GM18508 (cell line): ENCODE measurements around the gene NRXN3.

Source experiments
- ATAC-seq: cut with Tn5 transposase; IDR thresholded peaks from one replicate; pipeline ENCODE4 v1.9.1; 2021; ENCODE audit warnings: moderate number of reproducible peaks; ENCODE audit not compliant: insufficient read depth, unreplicated experiment

The NRXN3 gene

DNA sequence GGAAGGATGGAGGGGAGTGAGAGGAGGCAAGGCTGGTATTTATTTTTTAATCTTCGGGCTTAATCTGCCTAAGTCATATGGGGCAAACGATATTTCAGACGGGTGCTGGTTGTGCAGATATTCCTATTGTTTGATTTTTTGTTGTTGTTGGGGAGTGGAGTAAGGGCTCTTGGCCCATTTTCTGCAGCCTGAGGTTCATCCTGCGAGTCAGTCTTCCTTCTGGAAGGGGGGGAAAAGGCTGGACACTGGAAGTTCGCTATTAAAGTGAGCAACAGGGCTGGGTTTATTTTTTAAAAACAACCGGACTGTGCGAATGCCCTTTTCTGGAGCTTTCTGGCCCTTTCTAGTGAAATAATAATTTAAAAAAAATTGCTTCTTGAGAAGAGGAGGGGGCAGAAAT lies 2.3 kb downstream of the NRXN3 start:
- ATAC-seq = no peak

DNA sequence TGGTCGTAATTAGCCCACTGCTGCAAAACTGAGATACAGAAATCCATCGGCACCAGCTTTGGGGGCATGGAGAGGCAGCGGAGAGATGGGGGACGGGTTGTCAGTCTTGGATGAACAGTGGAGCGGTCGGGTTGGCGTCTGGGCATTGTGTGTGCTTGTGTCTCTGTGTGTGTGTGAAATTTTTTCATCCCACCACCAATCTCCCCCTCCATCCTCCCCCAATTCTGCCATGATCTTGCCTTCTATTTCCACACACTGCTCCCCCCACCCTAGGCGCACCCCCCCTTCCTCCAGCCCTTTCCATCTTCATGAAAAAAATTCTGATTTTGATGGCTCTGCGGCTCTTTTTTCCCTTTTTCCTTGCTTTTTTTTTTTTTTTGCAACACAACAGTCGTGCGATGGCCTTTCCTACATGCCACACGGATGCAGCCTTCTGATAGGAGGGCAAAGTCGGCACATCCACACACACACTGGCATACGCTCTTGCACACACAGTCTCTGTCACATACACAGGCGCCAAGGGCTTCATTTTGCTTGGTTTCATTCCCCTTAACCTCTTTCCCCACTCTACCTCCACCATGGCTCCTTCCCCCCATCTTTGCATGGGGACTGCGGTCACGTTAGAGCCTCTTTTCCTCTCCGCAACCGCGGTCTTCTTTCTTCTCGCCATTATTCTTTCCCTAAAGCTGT lies 3.3 kb downstream of the NRXN3 start:
- no peak for ATAC-seq

GRCh38 chr14:78175412-78175811 lies 5.2 kb downstream of the NRXN3 start:
- no peak for ATAC-seq

DNA sequence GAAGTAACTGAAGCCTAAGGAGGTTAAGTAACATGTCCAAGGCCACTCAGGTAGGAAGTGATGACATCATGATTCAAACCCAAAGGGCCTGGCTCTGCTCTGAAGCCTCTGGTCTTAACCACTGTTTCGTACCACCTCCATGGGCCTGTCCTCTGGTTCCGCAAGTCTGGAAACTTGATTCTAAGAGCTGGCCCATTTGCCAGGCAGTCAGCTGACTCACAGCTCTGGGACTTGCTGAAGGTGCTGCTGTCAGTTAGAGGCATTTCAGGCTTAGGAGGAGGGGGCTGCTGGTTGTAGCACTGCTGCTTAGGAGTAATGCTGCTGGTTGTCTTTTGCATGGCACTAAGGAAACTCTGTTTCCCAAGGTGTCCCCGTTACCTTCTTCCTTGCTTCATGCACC lies 7.9 kb downstream of the NRXN3 start:
- ATAC-seq = no peak

DNA sequence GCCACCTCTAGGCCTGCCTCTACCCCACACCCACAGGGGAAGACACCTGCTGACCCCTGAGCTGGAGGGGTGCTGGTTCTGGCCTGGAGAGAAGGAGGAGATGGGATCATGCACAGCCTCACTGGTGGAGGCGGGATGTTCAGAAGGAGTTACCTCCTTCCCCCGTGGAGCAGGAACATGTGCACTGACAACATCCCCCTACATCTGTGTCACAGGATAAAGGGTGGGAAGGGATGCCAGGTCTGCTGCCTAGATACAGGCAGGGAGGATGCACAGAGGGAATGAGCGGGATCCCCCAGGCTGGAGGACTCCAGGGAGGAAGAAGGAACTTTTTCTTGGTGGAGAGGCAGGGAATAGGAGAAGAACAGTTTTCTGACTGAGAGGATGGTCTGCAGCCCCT lies 8.8 kb downstream of the NRXN3 start:
- no peak for ATAC-seq

GRCh38 chr14:78181270-78181669 lies 11.1 kb downstream of the NRXN3 start:
- ATAC-seq = no peak

GRCh38 chr14:78182722-78183121 lies 12.5 kb downstream of the NRXN3 start:
- no peak for ATAC-seq

GRCh38 chr14:78184157-78184556 lies 14.0 kb downstream of the NRXN3 start:
- ATAC-seq = no peak

GRCh38 chr14:78186277-78186676 lies 16.1 kb downstream of the NRXN3 start:
- no peak for ATAC-seq

DNA sequence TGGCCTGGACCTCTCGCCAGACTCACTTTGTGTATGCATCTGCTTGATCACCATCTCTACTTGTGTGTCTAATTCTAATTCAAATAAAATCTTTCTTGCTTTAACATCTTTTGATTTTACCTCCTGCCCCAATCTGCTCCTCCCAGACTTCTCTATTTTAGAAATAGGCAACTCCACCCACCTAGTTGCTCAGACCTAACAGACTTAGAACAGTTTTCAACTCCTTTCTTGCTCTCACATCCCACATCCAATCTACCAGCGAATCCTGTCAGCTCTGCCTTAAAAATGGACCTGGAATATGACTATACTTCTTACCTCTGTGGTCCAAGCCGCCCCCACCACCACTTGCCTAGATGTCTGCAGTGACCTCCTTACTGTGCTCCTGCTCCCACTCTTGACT lies 18.7 kb downstream of the NRXN3 start:
- ATAC-seq = no peak

GRCh38 chr14:78195431-78195830 lies 25.3 kb downstream of the NRXN3 start:
- no peak for ATAC-seq

GRCh38 chr14:78196323-78196722 lies 26.1 kb downstream of the NRXN3 start:
- no peak for ATAC-seq

- no peak for ATAC-seq
Measured at GRCh38 chr14:78197051-78197450, 26.9 kb downstream of the NRXN3 start.

- ATAC-seq = no peak
Measured at GRCh38 chr14:78202163-78202562, 32.0 kb downstream of the NRXN3 start.

DNA sequence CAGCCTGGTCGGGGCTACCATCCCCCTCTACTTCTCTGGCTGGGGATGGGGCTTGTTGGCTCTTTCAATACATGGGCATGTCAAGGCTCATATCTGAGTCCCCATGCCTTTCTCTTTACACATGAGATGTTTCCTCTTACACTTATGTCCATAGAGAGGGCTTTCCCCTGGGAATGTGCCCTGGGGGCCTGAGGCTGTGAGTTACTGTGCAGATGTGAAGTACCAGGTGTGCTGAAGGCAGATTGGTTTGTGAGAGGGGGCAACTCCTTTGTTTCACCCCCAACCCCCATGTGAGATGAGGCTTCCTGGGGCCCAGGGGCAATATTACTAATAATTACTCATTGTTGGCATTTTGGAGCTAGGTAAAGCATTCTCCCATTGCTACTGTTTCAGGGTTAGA lies 32.8 kb downstream of the NRXN3 start:
- ATAC-seq = no peak

DNA sequence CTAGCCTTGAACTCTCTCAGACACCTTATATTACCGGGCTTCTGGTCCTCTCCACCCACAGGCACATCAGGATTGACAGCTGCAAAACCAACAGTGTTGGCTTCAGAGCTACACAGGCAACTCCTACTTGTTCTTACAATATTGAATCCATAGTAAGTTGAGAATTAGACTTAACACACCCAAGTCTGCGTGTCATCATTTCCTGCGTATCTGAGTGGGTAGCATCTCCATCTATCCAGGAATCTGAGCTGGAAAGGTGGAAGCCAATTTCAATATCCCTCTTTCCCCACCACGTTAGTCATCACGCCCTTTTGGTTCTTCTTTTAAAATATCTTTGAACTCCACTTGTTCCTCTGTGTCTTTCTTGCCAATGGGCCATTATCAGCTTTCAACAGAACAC lies 37.2 kb downstream of the NRXN3 start:
- ATAC-seq = no peak

DNA sequence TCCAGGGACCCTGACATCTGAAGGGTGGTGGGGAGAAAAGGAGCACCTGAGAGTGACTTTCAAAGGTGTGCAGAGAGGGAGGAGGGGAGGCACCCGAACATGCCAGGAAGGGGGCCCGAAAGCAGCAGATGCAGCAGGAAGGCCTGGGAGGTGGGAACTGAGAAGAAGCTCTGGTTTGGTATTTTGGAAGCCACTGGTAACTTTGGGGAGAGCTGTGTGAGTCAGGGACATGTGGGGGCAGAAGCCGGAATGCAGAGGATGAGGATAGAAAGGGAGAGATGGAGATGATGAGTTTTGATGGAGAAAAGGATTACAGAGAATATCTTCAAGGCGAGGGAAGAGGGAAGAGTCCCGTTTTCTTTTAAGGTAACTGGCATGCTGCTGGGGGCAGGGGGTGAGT lies 50.1 kb downstream of the NRXN3 start:
- no peak for ATAC-seq

- no peak for ATAC-seq
Measured at GRCh38 chr14:78222746-78223145, 52.6 kb downstream of the NRXN3 start.

DNA sequence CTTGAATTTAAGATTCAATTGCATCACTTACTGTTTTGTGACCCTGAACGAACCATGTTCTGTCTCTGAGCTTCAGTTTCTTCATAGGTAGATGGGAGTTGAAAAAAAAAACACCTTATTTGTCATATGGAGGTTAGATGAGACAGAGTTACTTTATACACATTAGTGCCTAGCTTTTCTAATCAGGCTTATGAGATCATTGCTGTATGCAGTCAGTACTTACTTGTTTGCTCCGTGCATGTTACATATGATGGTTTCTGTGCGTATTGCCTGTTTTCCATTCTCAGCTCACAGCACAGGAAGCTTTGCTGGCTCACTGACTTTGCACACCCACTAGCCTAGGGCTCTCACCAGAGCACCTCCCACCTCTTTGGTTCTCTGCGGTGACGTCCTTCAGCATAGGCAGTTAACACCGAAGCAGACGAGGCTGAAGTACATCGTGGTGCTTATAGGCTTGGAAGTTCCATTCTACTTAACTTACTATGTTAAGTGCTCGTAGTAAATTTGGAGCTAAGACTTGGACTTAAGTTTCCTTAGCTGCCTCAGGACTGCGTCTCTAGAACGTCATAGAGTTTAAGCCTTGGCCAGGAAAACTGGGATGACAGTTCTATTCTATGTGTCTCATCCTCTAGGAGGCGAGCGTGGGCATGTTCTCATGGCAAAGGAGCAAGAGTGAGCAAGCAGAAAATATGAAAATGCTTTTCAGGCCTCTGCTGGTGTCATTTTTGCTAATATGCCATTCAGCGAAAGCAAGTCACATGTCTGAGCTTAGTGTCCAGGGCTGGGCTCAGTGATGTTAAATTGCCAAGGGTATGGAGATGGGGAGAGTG lies 57.3 kb downstream of the NRXN3 start:
- no peak for ATAC-seq

GRCh38 chr14:78228702-78229327 lies 58.6 kb downstream of the NRXN3 start:
- ATAC-seq = no peak

DNA sequence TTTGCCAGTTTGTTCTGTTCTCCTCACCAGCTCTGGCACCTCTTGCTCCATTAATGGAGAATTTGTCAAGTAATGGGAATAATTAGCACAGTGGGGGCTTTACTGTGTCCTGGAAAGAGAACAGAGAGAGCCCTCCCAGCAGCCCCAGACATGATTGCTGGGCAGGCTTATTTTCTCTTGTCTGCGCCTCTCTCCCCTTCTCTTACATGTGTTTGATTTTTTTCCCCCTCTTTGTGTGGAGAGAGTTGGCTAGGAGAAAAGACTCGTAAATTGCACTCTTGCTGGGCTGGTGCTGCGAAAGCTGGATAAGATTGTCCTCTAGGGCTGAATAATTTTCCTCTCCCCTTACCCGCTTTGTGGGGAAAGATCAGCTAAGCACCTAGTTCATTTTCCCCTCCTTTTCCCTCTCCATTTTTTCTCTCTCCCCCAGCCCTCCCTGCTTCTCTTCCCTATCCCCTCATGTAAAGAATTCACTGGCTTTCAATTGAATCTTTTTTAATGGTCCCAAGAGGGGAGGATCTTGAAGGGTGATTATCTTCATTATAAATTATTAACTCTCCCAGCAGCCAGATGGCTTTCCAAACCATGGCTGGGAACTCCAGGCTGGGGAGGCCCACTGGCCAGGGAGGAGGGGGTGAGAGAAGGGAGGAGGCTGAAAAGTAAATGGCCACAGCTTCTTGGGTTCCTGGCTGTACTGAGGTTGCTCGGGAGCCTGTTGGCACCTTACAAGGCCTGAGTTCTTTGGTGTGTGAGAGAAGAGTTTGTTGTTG lies 62.2 kb downstream of the NRXN3 start:
- ATAC-seq = no peak
